Spleen (tissue), 7 donors: Measurements from ENCODE around the gene KATNA1.

ENCODE experiments used
- CTCF ChIP-seq, 11 experiments: fragments of 200-600 bp in 7 of 11; fragments of 450-650 bp in 4 of 11; sonication (generic) in 4 of 11; IDR thresholded peaks in 8 of 11; conservative IDR thresholded peaks in 3 of 11; 1 replicate in 7 of 11; 2 replicates in 4 of 11; pipeline versions ENCODE4 v1.4.0 to v1.8.0; 2016 to 2021; ENCODE audit warnings: antibody characterized with exemption in 11 of 11, inconsistent platforms in 4 of 11, mild to moderate bottlenecking in 1 of 11
- POLR2A ChIP-seq, 3 donors: fragments of 450-650 bp; IDR thresholded peaks; one replicate each; pipeline ENCODE4 v1.5.1; 2017; ENCODE audit warnings: antibody characterized with exemption in 3 of 3, mild to moderate bottlenecking in 1 of 3
- POLR2AphosphoS5 ChIP-seq, 3 donors: sonication (generic); formaldehyde crosslinking; IDR thresholded peaks; one replicate each; pipeline ENCODE4 v1.5.1; 2017; ENCODE audit warnings: antibody characterized with exemption in 3 of 3
- donor health status: DM: no; HTN: no; CAD: no; lungs with moderate emphysema.
- donor health status: DM: no; HTN: no; CAD: no.
- donor health status: DM: no; HTN: no; CAD: no.

DNA sequence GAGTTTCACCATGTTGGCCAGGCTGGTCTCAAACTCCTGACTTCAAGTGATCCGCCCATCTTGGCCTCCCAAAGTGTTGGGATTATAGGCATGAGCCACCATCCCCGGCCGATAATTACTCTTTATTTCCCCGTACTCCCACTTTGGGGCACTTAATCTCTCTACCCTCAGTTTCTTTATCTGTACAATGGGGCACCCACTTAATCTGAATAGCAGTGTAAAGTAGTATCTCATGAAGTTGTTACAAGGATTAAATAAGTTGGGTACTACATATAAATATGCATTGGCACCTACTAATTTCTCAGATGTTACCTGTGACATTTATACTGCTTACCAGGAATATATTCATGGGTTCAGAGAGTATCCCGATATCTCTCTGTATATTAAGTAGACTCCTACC is 67.2 kb downstream of the KATNA1 start:
- TF ChIP-seq POLR2A (IDR thresholded peaks at IDR 0.05), result no peak
- TF ChIP-seq CTCF (IDR thresholded peaks at IDR 0.05 in 8 of 11, conservative IDR thresholded peaks at IDR 0.05 in 3 of 11), result no peak
- no peak for TF ChIP-seq POLR2AphosphoS5 (IDR thresholded peaks at IDR 0.05)
